Measurements from ENCODE around the gene TRIM63.

The TRIM63 gene

DNA sequence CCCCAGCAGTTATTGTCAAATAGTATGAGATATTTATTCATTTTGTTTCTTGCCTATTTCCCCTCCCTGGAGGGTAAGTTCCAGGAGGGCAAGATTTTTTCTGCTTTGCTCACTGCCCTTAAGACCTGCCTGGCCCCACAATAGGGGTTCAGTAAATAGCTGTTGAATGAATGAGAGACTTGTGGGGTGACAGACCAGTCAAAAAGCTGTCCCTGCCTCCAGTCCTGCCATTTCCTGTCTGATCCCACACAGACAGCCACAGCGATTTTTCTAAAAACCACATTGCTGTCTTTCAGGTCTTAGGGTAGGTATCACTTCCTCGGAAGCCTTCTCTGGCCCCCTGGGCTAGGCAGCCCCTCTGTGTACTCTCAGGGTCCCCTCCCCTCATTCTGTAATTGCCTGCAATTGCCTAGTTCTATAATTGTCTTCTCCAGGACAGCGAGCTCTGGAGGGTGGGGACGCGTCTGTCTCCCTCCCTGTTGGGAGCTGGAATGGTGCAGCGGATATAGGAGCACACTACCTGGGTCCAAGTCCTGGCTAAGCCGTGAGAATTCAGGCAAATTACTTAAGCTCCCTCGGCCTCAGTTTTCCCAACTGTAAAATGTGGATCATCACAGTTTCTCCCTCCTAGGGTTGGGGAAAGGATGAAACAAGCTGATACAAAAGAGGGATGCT lies 47.7 kb downstream of the TRIM63 start:
- DNase-seq (ENCODE audit: low read depth in 1 of 2, low spot score in 1 of 2) = no peak

GRCh38 chr1:26017606-26018005 lies 49.8 kb downstream of the TRIM63 start:
- no peak for DNase-seq (ENCODE audit: low read depth in 1 of 2, low spot score in 1 of 2)

DNA sequence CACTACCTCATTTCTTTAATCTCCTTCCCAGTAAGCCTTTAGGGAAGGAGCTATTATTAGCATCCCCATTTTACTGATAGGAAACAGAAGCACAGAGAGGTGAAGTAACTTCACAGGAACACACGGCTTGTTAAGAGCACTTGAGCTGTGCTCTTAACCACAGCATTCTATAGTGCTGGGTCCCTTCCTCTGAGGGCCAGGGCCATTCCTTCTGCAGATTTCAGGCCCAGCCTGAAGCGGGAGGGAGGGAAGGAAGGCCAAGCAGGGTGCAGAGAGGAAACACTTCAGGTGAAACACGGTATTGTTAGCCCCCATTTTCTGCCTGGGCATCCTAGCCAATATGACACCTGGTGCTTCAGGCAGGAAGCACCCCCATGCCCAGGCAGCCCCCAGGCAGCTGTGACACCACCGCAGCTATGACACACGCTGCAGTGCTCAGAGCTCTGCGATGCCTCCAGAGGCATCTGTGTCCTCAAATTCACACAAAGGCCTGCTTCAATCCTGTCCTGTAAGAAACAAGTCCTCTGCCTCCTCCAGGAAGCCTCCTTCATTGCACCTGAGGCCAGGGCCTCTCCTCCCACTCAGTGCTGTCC lies 50.4 kb downstream of the TRIM63 start:
- DNase-seq (ENCODE audit: low read depth in 1 of 2, low spot score in 1 of 2) = no peak

- DNase-seq (ENCODE audit: low read depth in 1 of 2, low spot score in 1 of 2) = no peak
These were observed 51.0 kb downstream of the TRIM63 start for GRCh38 chr1:26016258-26016952.

DNA sequence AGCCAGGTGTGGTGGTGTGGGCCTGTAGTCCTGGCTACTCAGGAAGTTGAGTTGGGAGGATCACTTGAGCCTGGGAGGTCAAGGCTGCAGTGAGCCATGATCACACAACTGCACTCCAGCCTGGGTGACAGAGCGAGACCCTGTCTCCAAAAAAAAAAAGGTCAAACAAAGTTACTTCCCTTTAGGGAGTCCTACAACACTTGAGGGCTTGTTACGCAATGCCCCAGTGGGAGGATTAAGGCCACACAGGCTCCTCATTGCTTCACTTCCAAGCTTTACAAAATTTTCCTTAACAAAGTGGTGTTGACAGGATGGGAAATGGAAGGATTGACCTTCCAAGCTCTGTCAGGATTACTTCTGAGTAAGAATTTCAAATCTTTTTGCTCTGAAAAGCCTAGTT lies 52.1 kb downstream of the TRIM63 start:
- DNase-seq (ENCODE audit: low read depth in 1 of 2, low spot score in 1 of 2) = no peak

GRCh38 chr1:26014179-26014578 lies 53.3 kb downstream of the TRIM63 start:
- DNase-seq (ENCODE audit: low read depth in 1 of 2, low spot score in 1 of 2) = no peak

- DNase-seq (ENCODE audit: low read depth in 1 of 2, low spot score in 1 of 2) = no peak
These were observed 54.6 kb downstream of the TRIM63 start for GRCh38 chr1:26012864-26013263.

DNA sequence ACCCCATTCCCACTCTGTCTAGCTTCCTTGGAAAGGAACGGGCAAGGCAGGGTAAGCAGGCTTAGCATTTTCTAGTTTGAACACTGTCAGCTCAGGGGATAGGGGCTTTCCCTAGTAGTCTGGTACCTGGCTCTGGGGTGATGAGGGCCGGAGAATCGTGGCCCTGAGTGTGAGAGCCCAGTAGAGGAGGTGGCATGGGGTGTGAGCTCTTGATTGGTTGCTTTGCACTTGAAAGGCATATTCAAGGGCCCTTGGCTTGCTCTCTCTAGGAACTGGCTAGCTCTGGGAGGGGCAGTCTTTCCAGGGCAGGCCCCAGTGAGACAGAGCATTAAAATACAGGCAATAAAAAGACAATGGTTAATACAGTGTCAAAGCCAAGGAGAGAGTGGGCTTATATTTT lies 56.6 kb downstream of the TRIM63 start:
- DNase-seq (ENCODE audit: low read depth in 1 of 2, low spot score in 1 of 2) = no peak

DNA sequence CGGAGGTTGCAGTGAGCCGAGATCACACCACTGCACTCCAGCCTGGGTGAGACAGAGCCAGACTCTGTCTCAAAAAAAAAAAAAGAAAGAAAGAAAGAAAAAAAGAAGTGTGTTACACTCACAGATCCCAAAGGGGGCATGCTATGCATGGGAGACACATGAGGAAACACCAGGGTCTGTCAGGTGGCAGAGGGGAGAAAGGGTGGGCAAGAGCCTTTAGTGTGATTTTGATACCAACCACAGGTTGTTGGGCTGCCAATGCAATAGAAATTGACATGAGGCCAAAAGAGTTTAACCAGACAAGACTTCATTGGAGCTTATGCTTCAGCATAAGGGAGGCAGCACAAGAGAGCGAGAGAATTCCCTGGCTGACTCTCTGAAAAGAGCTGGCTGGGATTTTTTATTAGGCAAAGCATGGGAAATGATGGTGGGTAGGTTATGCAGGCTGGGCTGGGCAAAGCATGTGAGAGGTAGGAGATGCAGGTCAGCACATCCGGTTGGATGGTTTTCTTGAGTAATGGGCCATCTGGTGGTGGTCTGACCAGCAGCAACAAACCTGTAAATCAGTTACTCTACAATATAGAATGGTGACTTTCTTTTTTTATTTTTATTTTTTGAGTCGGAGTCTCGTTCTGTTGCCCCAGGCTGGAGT lies 57.5 kb downstream of the TRIM63 start:
- no peak for DNase-seq (ENCODE audit: low read depth in 1 of 2, low spot score in 1 of 2)

DNA sequence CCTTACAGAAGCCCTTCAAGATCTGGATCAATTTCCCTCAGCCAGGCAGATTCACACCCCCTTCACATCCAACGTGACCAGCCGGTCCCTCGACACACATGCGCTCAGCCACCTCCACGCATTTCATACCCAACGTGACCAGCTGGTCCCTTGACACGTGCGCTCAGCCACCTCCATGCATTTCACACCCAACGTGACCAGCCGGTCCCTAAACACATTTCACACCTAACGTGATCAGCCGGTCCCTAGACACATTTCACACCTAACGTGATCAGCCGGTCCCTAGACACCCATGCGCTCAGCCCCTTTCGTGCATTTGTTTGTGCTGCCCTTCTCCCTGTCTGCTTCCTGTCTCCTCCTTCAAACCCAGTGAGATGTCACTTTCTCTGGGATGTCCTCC lies 60.7 kb downstream of the TRIM63 start:
- no peak for DNase-seq (ENCODE audit: low read depth in 1 of 2, low spot score in 1 of 2)

DNA sequence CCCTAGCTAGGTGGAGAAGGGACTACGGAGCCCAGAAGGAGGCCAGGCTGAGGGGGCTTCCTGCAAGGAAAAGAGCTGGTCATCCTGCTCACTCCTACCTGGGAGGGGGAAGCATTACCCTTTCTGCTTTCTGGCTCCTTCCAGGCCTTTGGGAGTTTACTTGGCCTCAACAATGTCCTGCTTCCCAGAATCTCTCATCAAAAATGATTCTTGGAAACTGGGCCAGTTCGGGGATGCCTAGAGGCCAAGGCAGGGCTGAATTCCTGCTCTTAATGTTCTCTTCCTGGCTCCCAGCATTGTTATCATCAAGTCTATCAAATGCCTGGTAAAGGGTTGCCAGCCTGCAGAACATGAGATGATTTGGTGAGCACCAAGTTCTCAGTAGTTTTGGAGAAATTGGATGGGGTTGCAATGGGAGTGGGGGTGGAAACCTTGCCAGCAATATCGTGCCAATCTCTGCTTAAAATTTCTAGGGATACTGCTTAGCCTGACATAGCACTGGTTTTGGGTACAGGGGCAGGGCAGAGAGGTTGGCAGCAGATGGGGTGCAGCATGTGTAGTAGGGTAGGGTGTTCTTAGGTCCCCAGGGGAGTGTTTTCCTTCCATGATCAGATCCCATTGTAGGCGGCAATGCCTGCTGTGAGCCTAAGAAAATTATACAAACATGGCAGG lies 61.9 kb downstream of the TRIM63 start:
- DNase-seq (ENCODE audit: low read depth in 1 of 2, low spot score in 1 of 2) = no peak

- DNase-seq (ENCODE audit: low read depth in 1 of 2, low spot score in 1 of 2) = no peak
These were observed 63.7 kb downstream of the TRIM63 start for GRCh38 chr1:26003756-26004155.

DNA sequence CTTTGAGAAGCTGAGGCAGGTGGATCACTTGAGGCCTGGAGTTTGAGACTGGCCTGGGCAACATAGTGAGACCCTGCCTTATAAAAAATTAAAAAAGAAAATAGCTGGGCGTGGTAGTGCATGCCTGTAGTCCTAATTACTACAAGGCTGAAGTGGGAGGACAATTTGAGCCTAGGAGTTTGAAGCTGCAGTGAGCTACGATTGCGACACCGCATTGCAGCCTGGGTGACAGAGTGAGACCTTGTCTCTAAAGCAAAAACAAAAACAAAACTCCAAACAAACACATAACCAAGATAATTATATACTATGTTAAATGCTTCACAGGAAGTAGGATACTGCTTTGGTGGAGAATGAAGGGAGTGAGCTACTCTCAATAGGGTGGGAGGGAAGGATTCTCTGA lies 64.2 kb downstream of the TRIM63 start:
- no peak for DNase-seq (ENCODE audit: low read depth in 1 of 2, low spot score in 1 of 2)

Measured in stimulated activated CD4-positive, alpha-beta T cell treated with anti-CD3 and anti-CD28 coated beads, Interleukin-15, amount 100 ng/mL, for 1 hour (primary cell).